K562 (cell line): Measurements from ENCODE around the gene NFKBIA. TPM values are rescaled to one million over a fixed set of nuclear protein-coding genes. Genes with fewer than 3 reads are reported as not detected.

Source experiments
- ATAC-seq: fragments of 200-7000 bp; cut with Tn5 transposase; 3 replicates; pipeline ENCODE4 v1.9.1; 2020; ENCODE audit warnings: moderate library complexity
- BruUV-seq: library from RNA; stranded (reverse); fragments of 400-500 nt; replicated peaks from 2 replicates; lab custom pipeline; 2021; lab: Mats Ljungman, UMichigan
- CTCF ChIA-PET: fragments of 300-600 bp; formaldehyde crosslinking; extraction: SDS; loops from one replicate; lab custom pipeline; 2021; ENCODE audit warnings: low intra/inter-chr PET ratio; lab: Yijun Ruan, JAX
- POLR2A ChIA-PET: fragments of 300-600, 350-650 bp; sonication (Branson Sonifier 250); formaldehyde crosslinking; extraction: SDS; loops from one replicate; lab custom pipeline; 2021; ENCODE audit warnings: antibody characterized with exemption, inconsistent platforms; lab: Yijun Ruan, JAX
- DNase-seq, 4 experiments: peaks; one replicate each; pipeline versions ENCODE4 v3.0.0 to v3.0.0-alpha.2; 2011 to 2018; ENCODE audit warnings: low spot score in 3 of 4, mixed read lengths in 3 of 4; ENCODE audit errors: extremely low read depth in 1 of 4
- FAIRE-seq: peaks from 2 replicates; lab custom pipeline; 2011; peaks lifted over from hg19 to GRCh38; lab: Jason Lieb, UNC
- H2AFZ ChIP-seq: 2 replicates; pipeline ENCODE4 v1.6.0; 2011; ENCODE audit warnings: low read depth, low read length, control low read depth, inconsistent platforms
- H3K27ac ChIP-seq: fragments of 200-600 bp; 3 replicates; pipeline ENCODE4 v1.8.0; 2011; ENCODE audit warnings: low read depth, mild to moderate bottlenecking, control low read depth, inconsistent platforms, low read length, moderate library complexity, mixed read lengths; ENCODE audit errors: extremely low read depth
- H3K27me3 ChIP-seq, 2 experiments: fragments of 300-600 bp in 1 of 2; 2 replicates in 1 of 2; 3 replicates in 1 of 2; pipeline versions ENCODE4 v1.6.0 to v1.8.0; 2011; ENCODE audit warnings: inconsistent platforms in 2 of 2, low read length in 2 of 2, mild to moderate bottlenecking in 1 of 2, mixed read lengths in 1 of 2, moderate library complexity in 1 of 2; ENCODE audit not compliant: control insufficient read depth in 2 of 2, insufficient read depth in 2 of 2
- H3K36me3 ChIP-seq: fragments of 300-600 bp; 3 replicates; pipeline ENCODE4 v1.8.0; 2011; ENCODE audit warnings: mild to moderate bottlenecking, low read length, inconsistent platforms; ENCODE audit not compliant: control insufficient read depth, insufficient read depth
- H3K4me1 ChIP-seq, 2 experiments: fragments of 200-600 bp in 1 of 2; replicated peaks in 1 of 2; 2 replicates in 1 of 2; 3 replicates in 1 of 2; pipeline versions ENCODE4 v1.5.1 to v1.8.0; 2011; ENCODE audit warnings: inconsistent platforms in 2 of 2, low read length in 2 of 2, mild to moderate bottlenecking in 1 of 2, mixed read lengths in 1 of 2, moderate library complexity in 1 of 2; ENCODE audit not compliant: control insufficient read depth in 2 of 2, insufficient read depth in 2 of 2
- H3K4me2 ChIP-seq: 2 replicates; pipeline ENCODE4 v1.6.1; 2011; ENCODE audit warnings: low read length, control low read depth, inconsistent platforms, mixed read lengths; ENCODE audit not compliant: insufficient read depth
- H3K4me3 ChIP-seq: fragments of 200-600 bp; sonication (generic), shearing (Covaris generic); 2 replicates; pipeline ENCODE4 v1.5.1; 2016; ENCODE audit warnings: control low read depth, inconsistent platforms
- H3K79me2 ChIP-seq: fragments of 200-600 bp; 3 replicates; pipeline ENCODE4 v1.8.0; 2011; ENCODE audit warnings: low read length, inconsistent platforms; ENCODE audit not compliant: control insufficient read depth, insufficient read depth
- H3K9ac ChIP-seq, 2 experiments: 2 replicates each; pipeline versions ENCODE4 v1.6.0 to v1.6.1; 2011; ENCODE audit warnings: low read depth in 2 of 2, low read length in 2 of 2, control low read depth in 1 of 2, inconsistent platforms in 1 of 2, mild to moderate bottlenecking in 1 of 2, mixed read lengths in 1 of 2; ENCODE audit not compliant: insufficient read depth in 1 of 2
- H3K9me1 ChIP-seq: one replicate; pipeline ENCODE4 v1.6.0; 2011; ENCODE audit warnings: inconsistent platforms, mild to moderate bottlenecking, low read length, moderate library complexity; ENCODE audit not compliant: control insufficient read depth, insufficient read depth
- H3K9me3 ChIP-seq: replicated peaks from 2 replicates; pipeline ENCODE4 v1.5.1; 2011; ENCODE audit warnings: low read depth, low read length, inconsistent platforms; ENCODE audit not compliant: control insufficient read depth, insufficient read depth
- H4K20me1 ChIP-seq: replicated peaks from 2 replicates; pipeline ENCODE4 v1.6.1; 2011; ENCODE audit warnings: low read length, inconsistent platforms, mixed read lengths; ENCODE audit not compliant: control insufficient read depth, insufficient read depth
- CTCFL ChIP-seq: IDR thresholded peaks from 2 replicates; pipeline ENCODE4 v1.6.1; 2011; ENCODE audit warnings: borderline replicate concordance, low read depth, mild to moderate bottlenecking, moderate library complexity, low read length; ENCODE audit not compliant: insufficient read depth, poor library complexity, severe bottlenecking
- POLR2G ChIP-seq: fragments of 200-400 bp; formaldehyde crosslinking; IDR thresholded peaks from 2 replicates; pipeline ENCODE4 v1.6.1; 2017; ENCODE audit warnings: low read depth, mild to moderate bottlenecking, antibody characterized with exemption, low read length, moderate library complexity
- RBFOX2 ChIP-seq: fragments of 200-400 bp; formaldehyde crosslinking; IDR thresholded peaks from 2 replicates; pipeline ENCODE4 v1.6.1; 2017; ENCODE audit warnings: low read depth, mild to moderate bottlenecking, low read length, moderate library complexity
- STAG1 ChIP-seq: sonication (generic); formaldehyde crosslinking; IDR thresholded peaks from 2 replicates; pipeline ENCODE4 v1.5.0; 2020; ENCODE audit warnings: missing genetic modification reagents, borderline replicate concordance
- ZNF592 ChIP-seq: fragments of 450-650 bp; IDR thresholded peaks from 2 replicates; pipeline ENCODE4 v1.6.1; 2017; ENCODE audit warnings: antibody characterized with exemption, mild to moderate bottlenecking
- WGBS: fragments of 100-300 bp; shearing (Covaris generic); methylation state at CpG from one replicate; pipeline ENCODE4 v1.1.6; 2016; ENCODE audit warnings: low coverage, mixed read lengths; ENCODE audit not compliant: insufficient coverage; ENCODE audit errors: missing lambda C conversion rate; 5-methylcytosine and 5-hydroxymethylcytosine counted together
- in situ Hi-C: fragments of 300-500 bp; cut with MboI; formaldehyde crosslinking; loops from 4 replicates; pipeline ENCODE4 v1.15.0; 2018; ENCODE audit warnings: inconsistent platforms, mixed read lengths
- intact Hi-C: fragments of 100-400 bp; cut with micrococcal nuclease; formaldehyde crosslinking; loops from 2 replicates; pipeline ENCODE4 v1.14.2; 2022
- polyA plus RNA-seq, 8 experiments: library from polyadenylated mRNA; depleted of rRNA in 4 of 8; stranded (reverse) in 5 of 8; unstranded in 3 of 8; fragments of >200 nt; fragmentation: Nextera tagmentation in 2 of 8; fragmentation: Illumina TruSeq in 1 of 8; extraction: Ambion mirVana in 2 of 8; extraction: Trizol in 1 of 8; gene quantifications; 2 replicates each; pipeline versions ENCODE4 v1.2.1 to v1.2.3, GENCODE V29; 2011 to 2014; ENCODE audit warnings: inconsistent platforms in 1 of 8, missing spikeins in 1 of 8
- total RNA-seq, 7 experiments: library from RNA; depleted of rRNA in 6 of 7; stranded (reverse); fragments of >200 nt in 6 of 7; fragmentation: Illumina TruSeq in 2 of 7; extraction: Trizol in 2 of 7; gene quantifications; 2 replicates each; pipeline versions ENCODE4 v1.2.1 to v1.2.3, GENCODE V29; 2011 to 2021; ENCODE audit warnings: low replicate concordance in 1 of 7

Gene NFKBIA
- total and polyA plus RNA-seq, 9 of the 15 experiments (the other 6 are each of a cell fraction or from before 2014, with no cell fraction given) = 6.9 to 31.8 (median 18.2) TPM

DNA sequence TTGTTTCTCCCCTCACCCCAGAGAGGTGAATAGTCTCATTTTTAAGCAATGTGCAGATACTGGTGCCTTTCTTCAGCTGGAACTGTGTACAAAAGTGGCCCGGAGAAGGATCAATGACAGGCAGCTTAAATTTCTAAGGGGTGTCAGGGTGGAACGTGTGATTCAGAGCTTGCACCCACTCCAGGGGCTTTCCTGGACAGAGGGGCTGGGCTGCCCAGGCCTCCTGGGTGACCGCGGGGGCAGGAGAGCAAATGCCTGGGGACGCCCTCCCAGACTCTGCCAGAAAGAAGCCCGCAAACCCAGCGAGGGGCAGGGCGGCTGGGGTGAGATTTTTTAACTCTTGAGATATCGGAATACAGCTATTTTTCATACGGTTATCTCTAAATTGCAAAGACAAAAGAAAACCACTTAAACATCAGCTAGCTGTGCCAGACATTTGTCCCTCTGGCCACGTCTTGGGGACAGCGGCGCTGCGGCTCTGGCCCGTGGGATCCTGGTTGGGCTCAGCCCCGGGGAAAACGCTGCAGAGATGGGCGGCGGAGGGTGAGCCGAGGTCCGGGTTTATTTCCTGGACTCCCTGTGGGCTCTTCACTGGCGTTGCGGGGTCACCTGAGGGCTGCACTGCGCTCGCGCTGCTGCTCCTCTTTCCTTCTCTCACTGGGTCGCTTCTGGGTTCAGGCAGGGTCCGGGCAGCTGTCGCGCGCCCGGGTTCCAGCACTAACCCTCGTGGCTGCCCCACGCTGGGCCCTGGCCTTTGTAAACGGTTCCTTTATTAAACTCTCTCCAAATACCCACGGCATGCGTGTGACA lies 35.8 kb downstream of the NFKBIA start:
- H3K27ac ChIP-seq = peak overlapping the region; percentile 99
- intact Hi-C loops = loop anchor here (5.0 kb wide), 3 partner anchors 34 to 76 kb away; partner anchors contain the start of genes NFKBIA and PSMA6

More for the DNA sequence above, 35.8 kb downstream of the NFKBIA start:
- ChIA-PET POLR2A (interaction anchor here (0.5 to 2.2 kb wide), 8 partner anchors 9 to 85 kb away, joined by 3 to 16 read pairs (median 4); partner anchors contain the start of gene NFKBIA), CTCF (no interaction called here)
- no peaks in the 10 kb centered on the region for H3K9me1 ChIP-seq
- H3K79me2 ChIP-seq = no peaks in the 10 kb centered on the region; the same call in 2 of the 3 replicates
- H3K9me3 ChIP-seq = 0 out of 2 replicates have a peak, but pooled peaks cover 2% of the 10 kb centered on the region
- H4K20me1 ChIP-seq = no peaks in the 10 kb centered on the region
- no TSS peak for BruUV-seq
- DNase-seq (no peak), FAIRE-seq (no peak), ATAC-seq (no peak)
- H2AFZ ChIP-seq = peak overlapping the region; percentile 92
- H3K9ac ChIP-seq = peak overlapping the region; percentile 80 to 81
- TF ChIP-seq STAG1 (CRISPR knock-in tag) (no peak), CTCFL (no peak), ZNF592 (peak; percentile 24), RBFOX2 (0 out of 2 replicates have a peak, but pooled peaks have one; percentile 50), POLR2G (0 out of 2 replicates have a peak, but pooled peaks have one; percentile 26)
- H3K4me2 ChIP-seq = peak overlapping the region; percentile 75; the same call in 1 of the 2 replicates
- no peak overlapping the region for H3K4me3 ChIP-seq
- H3K27me3 ChIP-seq = no peaks in the 10 kb centered on the region; a peak in 1 of 5 replicates
- peaks cover 43 to 50% of the 10 kb centered on the region in 2 experiments for H3K4me1 ChIP-seq
- 47% methylated on average over 17 of the region's 37 CpGs for WGBS
- no peaks in the 10 kb centered on the region for H3K36me3 ChIP-seq
- in situ Hi-C loops = no loop called here
